Kidney (tissue), 19 donors: Measurements from ENCODE around the gene GAGE1. TPM values are rescaled to one million over a fixed set of nuclear protein-coding genes. Genes with fewer than 3 reads are reported as not detected.
"Not testable (repeated sequence)": the region's sequence is repeated elsewhere in the genome, so short reads cannot be mapped to it uniquely, and the experiment has no call there.

Source experiments
- DNase-seq, 5 donors: peaks; one replicate each; pipeline ENCODE4 v3.0.0-alpha.2; 2013 to 2020
- FAIRE-seq: peaks from 2 replicates; lab custom pipeline; 2012; peaks lifted over from hg19 to GRCh38; lab: Jason Lieb, UNC
- H3K27ac ChIP-seq, 2 donors: one replicate each; pipeline ENCODE4 v1.7.0; 2013; ENCODE audit warnings: low read depth in 2 of 2, low read length in 2 of 2, inconsistent platforms in 1 of 2
- H3K27me3 ChIP-seq: one replicate; pipeline ENCODE4 v1.7.1; 2013; ENCODE audit warnings: low read length, inconsistent platforms; ENCODE audit not compliant: control insufficient read depth, insufficient read depth
- H3K36me3 ChIP-seq, 3 donors: one replicate each; pipeline versions ENCODE4 v1.7.0 to v1.7.1; 2013; ENCODE audit warnings: low read length in 3 of 3, control low read depth in 1 of 3, inconsistent platforms in 1 of 3; ENCODE audit not compliant: insufficient read depth in 3 of 3, control insufficient read depth in 2 of 3
- H3K4me1 ChIP-seq, 3 donors: one replicate each; pipeline versions ENCODE4 v1.7.0 to v1.7.1; 2013; ENCODE audit warnings: low read length in 3 of 3, inconsistent platforms in 1 of 3, low read depth in 1 of 3; ENCODE audit not compliant: control insufficient read depth in 2 of 3, insufficient read depth in 2 of 3
- H3K4me3 ChIP-seq, 3 donors: one replicate each; pipeline versions ENCODE4 v1.7.0 to v1.8.1; 2013; ENCODE audit warnings: low read length in 3 of 3, control low read depth in 1 of 3, inconsistent platforms in 1 of 3
- H3K9ac ChIP-seq, 3 donors: one replicate each; pipeline versions ENCODE4 v1.7.0 to v1.7.1; 2013; ENCODE audit warnings: low read length in 3 of 3, control low read depth in 1 of 3, inconsistent platforms in 1 of 3
- H3K9me3 ChIP-seq, 3 donors: one replicate each; pipeline versions ENCODE4 v1.7.0 to v1.7.1; 2013; ENCODE audit warnings: low read length in 3 of 3, control low read depth in 1 of 3, inconsistent platforms in 1 of 3; ENCODE audit not compliant: control insufficient read depth in 2 of 3, insufficient read depth in 1 of 3
- intact Hi-C: fragments of 100-400 bp; cut with DNase I; formaldehyde crosslinking; loops from one replicate; pipeline ENCODE4 v1.11.1; 2022
- long read RNA-seq, 10 donors: library from polyadenylated mRNA in 1 of 10; unstranded in 1 of 10; transcript quantifications; one replicate each; pipeline ENCODE4 v2.0.0 and lab custom pipeline, GENCODE V29; 2021 to 2026
- polyA plus RNA-seq: library from polyadenylated mRNA; stranded (reverse); fragments of 350-450 nt; fragmentation: Illumina TruSeq; extraction: RNeasy Lipid Tissue Mini Kit (QIAGEN cat#74804); gene quantifications from one replicate; pipeline ENCODE4 v1.2.3, GENCODE V29; 2014; ENCODE audit warnings: low read depth, low replicate concordance; ENCODE audit not compliant: insufficient read depth
- total RNA-seq: library from RNA; stranded (reverse); fragmentation: NEBNext Ultra II Directional; extraction: Animal tissue kit (Norgen Biotek cat#: 25700); gene quantifications from one replicate; pipeline ENCODE4 v1.2.1, GENCODE V29; 2021
- donor health status: control.
- donor health status: control.
- donor health status: DM: yes; HTN: yes; CAD: no.
- donor health status: Normal renal cell carcinoma (clear cell type).

GAGE1 gene, protein sequence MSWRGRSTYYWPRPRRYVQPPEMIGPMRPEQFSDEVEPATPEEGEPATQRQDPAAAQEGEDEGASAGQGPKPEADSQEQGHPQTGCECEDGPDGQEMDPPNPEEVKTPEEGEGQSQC
- total RNA-seq (not detected), polyA plus RNA-seq (not detected)
- long read RNA-seq, donor 1, result 0 reads
- long read RNA-seq, donor 2, result 0 reads
- long read RNA-seq, donor 3, result 0 reads
- long read RNA-seq, donor 4, result 0 reads
- long read RNA-seq, donor 5, result 0 reads
- long read RNA-seq, donor 6, result 0 reads
- long read RNA-seq, donor 7, result 0 reads
- long read RNA-seq, donor 8, result 0 reads
- long read RNA-seq, donor 9, result 0 reads
- long read RNA-seq, donor 10, result 0 reads

DNA sequence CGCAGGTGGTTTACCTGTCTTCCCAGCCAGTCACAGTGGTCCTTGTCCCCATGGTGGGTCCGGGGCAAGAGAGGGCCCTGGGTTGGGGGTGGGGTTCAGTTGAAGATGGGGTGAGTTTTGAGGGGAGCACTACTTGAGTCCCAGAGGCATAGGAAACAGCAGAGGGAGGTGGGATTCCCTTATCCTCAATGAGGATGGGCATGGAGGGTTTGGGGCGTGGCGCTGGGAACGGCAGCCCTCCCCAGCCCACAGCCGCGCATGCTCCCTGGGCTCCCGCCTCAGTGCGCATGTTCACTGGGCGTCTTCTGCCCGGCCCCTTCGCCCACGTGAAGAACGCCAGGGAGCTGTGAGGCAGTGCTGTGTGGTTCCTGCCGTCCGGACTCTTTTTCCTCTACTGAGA is at the start of gene GAGE1:
Gene GAGE1 (plus strand): TSS at position 301 of the 400 bp plus-strand sequence. CDS start 1,155 bp downstream, outside the sequence.
- H3K9ac ChIP-seq, H3K4me3 ChIP-seq, H3K9me3 ChIP-seq, H3K27me3 ChIP-seq, H3K36me3 ChIP-seq, H3K27ac ChIP-seq, H3K4me1 ChIP-seq, intact Hi-C loops, FAIRE-seq, DNase-seq: not testable (repeated sequence)

DNA sequence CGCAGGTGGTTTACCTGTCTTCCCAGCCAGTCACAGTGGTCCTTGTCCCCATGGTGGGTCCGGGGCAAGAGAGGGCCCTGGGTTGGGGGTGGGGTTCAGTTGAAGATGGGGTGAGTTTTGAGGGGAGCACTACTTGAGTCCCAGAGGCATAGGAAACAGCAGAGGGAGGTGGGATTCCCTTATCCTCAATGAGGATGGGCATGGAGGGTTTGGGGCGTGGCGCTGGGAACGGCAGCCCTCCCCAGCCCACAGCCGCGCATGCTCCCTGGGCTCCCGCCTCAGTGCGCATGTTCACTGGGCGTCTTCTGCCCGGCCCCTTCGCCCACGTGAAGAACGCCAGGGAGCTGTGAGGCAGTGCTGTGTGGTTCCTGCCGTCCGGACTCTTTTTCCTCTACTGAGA is 47.8 kb upstream of the GAGE1 start, which contains the start of gene GAGE12E:
Gene GAGE12E (plus strand): TSS at position 301 of the 400 bp plus-strand sequence. CDS start 1,155 bp downstream, outside the sequence.
- H3K36me3 ChIP-seq, DNase-seq, H3K27ac ChIP-seq, H3K9ac ChIP-seq, H3K27me3 ChIP-seq, intact Hi-C loops, H3K9me3 ChIP-seq, FAIRE-seq, H3K4me1 ChIP-seq, H3K4me3 ChIP-seq: not testable (repeated sequence)

DNA sequence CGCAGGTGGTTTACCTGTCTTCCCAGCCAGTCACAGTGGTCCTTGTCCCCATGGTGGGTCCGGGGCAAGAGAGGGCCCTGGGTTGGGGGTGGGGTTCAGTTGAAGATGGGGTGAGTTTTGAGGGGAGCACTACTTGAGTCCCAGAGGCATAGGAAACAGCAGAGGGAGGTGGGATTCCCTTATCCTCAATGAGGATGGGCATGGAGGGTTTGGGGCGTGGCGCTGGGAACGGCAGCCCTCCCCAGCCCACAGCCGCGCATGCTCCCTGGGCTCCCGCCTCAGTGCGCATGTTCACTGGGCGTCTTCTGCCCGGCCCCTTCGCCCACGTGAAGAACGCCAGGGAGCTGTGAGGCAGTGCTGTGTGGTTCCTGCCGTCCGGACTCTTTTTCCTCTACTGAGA is 38.3 kb upstream of the GAGE1 start, which contains the start of gene GAGE12F:
Gene GAGE12F (plus strand): TSS at position 301 of the 400 bp plus-strand sequence. CDS start 1,155 bp downstream, outside the sequence.
- H3K27ac ChIP-seq, H3K4me3 ChIP-seq, intact Hi-C loops, FAIRE-seq, H3K4me1 ChIP-seq, DNase-seq, H3K36me3 ChIP-seq, H3K27me3 ChIP-seq, H3K9ac ChIP-seq, H3K9me3 ChIP-seq: not testable (repeated sequence)

DNA sequence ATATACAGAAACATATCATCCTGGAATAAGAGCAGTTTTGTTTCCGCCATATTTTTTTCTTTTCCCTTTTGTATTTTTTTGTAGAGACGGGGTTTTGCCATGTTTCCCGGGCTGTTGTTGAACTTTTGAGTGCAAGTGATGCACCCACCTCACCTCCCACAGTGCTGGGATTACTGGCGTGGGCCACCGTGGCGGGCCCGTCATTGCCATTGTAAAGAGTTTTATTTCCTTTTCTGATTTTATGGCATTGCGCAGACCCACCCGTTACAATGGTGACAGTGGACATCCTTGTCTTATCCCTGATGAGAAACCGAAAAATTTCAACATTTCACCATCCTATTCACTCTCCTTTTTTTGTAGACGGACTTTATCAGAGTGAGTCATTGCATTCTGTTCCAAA is 30.1 kb upstream of the GAGE1 start:
- H3K27ac ChIP-seq, H3K27me3 ChIP-seq, H3K4me3 ChIP-seq, H3K4me1 ChIP-seq, FAIRE-seq, H3K36me3 ChIP-seq, intact Hi-C loops, H3K9me3 ChIP-seq, H3K9ac ChIP-seq: not testable (repeated sequence)
- DNase-seq, result peak in 1 of 5 donors; percentile 79

DNA sequence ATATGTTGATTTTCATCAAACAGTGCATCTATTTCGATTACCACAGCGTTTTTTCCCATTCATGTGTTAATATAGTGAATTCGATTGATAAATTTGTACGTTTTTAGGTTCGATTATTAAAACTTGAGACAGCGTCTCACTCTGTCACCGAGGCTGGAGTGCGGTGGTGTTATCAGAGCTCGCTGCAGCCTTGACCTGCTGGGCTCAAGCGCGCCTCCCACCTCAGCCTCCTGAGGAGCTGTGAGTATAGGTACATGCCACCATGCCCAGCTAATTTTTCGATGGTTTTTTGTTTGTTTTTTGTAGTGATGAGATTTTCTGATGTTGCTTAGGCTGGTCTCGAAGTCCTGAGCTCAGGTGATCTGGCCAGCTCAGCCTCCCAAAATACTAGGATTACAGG is 29.7 kb upstream of the GAGE1 start:
- H3K27ac ChIP-seq, H3K4me1 ChIP-seq, H3K4me3 ChIP-seq, intact Hi-C loops, H3K9me3 ChIP-seq, H3K27me3 ChIP-seq, H3K9ac ChIP-seq, H3K36me3 ChIP-seq, FAIRE-seq: not testable (repeated sequence)
- peak in 1 of 5 donors; percentile 60 for DNase-seq

DNA sequence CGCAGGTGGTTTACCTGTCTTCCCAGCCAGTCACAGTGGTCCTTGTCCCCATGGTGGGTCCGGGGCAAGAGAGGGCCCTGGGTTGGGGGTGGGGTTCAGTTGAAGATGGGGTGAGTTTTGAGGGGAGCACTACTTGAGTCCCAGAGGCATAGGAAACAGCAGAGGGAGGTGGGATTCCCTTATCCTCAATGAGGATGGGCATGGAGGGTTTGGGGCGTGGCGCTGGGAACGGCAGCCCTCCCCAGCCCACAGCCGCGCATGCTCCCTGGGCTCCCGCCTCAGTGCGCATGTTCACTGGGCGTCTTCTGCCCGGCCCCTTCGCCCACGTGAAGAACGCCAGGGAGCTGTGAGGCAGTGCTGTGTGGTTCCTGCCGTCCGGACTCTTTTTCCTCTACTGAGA is 28.7 kb upstream of the GAGE1 start, which contains the start of gene GAGE12G:
Gene GAGE12G (plus strand): TSS at position 301 of the 400 bp plus-strand sequence. CDS start 1,155 bp downstream, outside the sequence.
- H3K9ac ChIP-seq, H3K27ac ChIP-seq, H3K4me3 ChIP-seq, intact Hi-C loops, DNase-seq, H3K4me1 ChIP-seq, FAIRE-seq, H3K27me3 ChIP-seq, H3K36me3 ChIP-seq, H3K9me3 ChIP-seq: not testable (repeated sequence)

DNA sequence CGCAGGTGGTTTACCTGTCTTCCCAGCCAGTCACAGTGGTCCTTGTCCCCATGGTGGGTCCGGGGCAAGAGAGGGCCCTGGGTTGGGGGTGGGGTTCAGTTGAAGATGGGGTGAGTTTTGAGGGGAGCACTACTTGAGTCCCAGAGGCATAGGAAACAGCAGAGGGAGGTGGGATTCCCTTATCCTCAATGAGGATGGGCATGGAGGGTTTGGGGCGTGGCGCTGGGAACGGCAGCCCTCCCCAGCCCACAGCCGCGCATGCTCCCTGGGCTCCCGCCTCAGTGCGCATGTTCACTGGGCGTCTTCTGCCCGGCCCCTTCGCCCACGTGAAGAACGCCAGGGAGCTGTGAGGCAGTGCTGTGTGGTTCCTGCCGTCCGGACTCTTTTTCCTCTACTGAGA is 19.2 kb upstream of the GAGE1 start, which contains the start of gene GAGE12H:
Gene GAGE12H (plus strand): TSS at position 301 of the 400 bp plus-strand sequence. CDS start 1,155 bp downstream, outside the sequence.
- FAIRE-seq, H3K4me3 ChIP-seq, H3K9me3 ChIP-seq, H3K27ac ChIP-seq, DNase-seq, H3K4me1 ChIP-seq, H3K9ac ChIP-seq, H3K27me3 ChIP-seq, intact Hi-C loops, H3K36me3 ChIP-seq: not testable (repeated sequence)

DNA sequence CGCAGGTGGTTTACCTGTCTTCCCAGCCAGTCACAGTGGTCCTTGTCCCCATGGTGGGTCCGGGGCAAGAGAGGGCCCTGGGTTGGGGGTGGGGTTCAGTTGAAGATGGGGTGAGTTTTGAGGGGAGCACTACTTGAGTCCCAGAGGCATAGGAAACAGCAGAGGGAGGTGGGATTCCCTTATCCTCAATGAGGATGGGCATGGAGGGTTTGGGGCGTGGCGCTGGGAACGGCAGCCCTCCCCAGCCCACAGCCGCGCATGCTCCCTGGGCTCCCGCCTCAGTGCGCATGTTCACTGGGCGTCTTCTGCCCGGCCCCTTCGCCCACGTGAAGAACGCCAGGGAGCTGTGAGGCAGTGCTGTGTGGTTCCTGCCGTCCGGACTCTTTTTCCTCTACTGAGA is 9.6 kb upstream of the GAGE1 start, which contains the start of gene GAGE2A:
Gene GAGE2A (plus strand): TSS at position 301 of the 400 bp plus-strand sequence. CDS start 1,155 bp downstream, outside the sequence.
- H3K9ac ChIP-seq, H3K4me3 ChIP-seq, H3K27me3 ChIP-seq, H3K36me3 ChIP-seq, H3K4me1 ChIP-seq, FAIRE-seq, DNase-seq, H3K27ac ChIP-seq, H3K9me3 ChIP-seq, intact Hi-C loops: not testable (repeated sequence)
